Measurements from ENCODE around the gene FUT4. TPM values are rescaled to one million over a fixed set of nuclear protein-coding genes. Genes with fewer than 3 reads are reported as not detected.

The FUT4 gene
- total RNA-seq, 2 experiments from 2014 or later = 6.7 to 6.8 TPM

DNA sequence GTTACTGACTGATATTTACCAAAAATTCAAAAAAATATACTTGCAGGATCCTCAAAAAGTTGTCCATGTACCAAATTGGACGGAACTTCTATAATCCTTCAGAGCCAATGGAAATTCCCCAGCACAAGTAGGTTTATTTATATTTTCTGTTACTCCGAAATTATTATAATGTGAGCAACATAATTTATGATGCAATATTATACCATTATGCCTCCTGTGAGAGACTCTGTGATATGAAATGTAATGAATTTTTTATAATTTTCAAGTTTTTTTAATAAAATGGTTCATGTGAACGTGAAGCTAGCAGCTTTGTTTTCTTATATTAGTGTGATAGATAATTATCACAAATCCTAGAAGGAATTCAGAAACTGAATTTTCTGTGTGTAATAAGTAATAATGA, 41.7 kb downstream of the FUT4 start:
- POLR2A ChIA-PET = no interaction called here
- H3K27ac Mint-ChIP-seq = no peak overlapping the region
- H3K9me3 Mint-ChIP-seq = no peaks in the 10 kb centered on the region
- H3K4me3 Mint-ChIP-seq = no peak overlapping the region
- no peaks in the 10 kb centered on the region for H3K27me3 Mint-ChIP-seq
- H3K36me3 Mint-ChIP-seq = no peaks in the 10 kb centered on the region
- H3K4me1 Mint-ChIP-seq = peaks cover 2% of the 10 kb centered on the region
- no peak for ATAC-seq (ENCODE audit: low read depth)
- DNase-seq = no peak

DNA sequence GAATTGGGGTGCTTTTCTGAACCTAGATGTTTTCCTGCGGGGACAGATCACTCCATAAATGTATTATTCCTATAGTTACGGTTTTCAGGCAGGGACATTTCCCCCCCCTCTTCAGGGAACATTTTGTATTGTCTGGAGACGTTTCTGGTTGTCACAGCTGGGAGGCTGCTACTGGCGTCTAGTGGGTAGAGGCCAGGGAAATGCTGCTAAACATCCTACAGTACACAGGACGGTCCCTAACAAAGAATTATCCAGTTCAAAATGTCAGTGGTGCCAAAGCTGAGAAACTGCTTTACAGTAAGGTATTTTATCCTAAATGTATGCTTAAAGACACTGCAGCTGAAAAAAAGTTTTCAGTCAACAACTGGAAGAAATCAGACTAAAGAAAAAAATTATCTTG, 42.8 kb downstream of the FUT4 start:
- Mint-ChIP-seq H3K4me3 (no peak overlapping the region), H3K27ac (no peak overlapping the region), H3K4me1 (peaks cover 2% of the 10 kb centered on the region), H3K9me3 (no peaks in the 10 kb centered on the region), H3K27me3 (no peaks in the 10 kb centered on the region), H3K36me3 (no peaks in the 10 kb centered on the region)
- DNase-seq = no peak
- ATAC-seq (ENCODE audit: low read depth) = no peak
- POLR2A ChIA-PET = no interaction called here

DNA sequence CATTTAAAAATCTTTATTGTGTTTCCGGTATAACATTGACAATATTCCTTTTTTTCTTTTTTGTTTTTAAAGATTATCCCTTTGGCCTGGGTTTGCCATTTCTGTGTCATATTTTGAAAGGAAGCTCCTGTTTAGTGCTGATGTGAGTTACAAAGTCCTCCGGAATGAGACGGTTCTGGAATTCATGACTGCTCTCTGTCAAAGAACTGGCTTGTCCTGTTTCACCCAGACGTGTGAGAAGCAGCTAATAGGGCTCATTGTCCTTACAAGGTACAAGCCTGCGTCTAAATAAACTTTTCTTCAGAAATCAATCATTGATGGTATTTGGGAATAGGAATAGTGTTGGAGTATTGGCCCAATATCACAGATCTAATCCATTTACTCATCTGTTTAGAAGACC, 43.3 kb downstream of the FUT4 start:
- POLR2A ChIA-PET = no interaction called here

DNA sequence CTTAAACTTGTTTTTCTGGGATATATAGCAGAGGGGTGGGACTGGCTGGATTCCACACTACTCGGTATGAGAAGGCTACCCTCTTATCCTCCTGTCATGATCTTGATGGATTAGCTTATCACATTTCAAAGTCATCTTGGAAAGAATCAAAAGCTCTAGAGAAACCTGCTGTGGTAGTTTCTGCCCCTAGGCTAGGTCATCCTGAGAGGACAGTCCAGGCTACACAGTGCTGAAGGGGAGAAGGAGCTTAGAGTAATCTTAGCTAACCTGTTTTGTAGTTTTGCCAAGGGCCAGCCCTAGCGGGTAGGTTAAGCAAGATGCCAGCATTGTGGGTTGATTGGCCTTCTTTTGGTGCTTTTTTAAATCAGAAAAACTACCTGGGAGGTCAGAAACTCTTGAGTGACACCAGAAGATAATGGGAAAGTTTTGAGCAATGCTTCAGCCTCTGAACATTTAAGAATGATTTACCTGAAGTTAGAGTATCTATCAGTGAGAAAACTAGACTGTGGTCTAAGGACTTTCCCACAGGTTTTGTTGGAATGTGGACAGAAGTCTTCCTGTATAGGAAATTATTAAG, 44.7 kb downstream of the FUT4 start:
- POLR2A ChIA-PET = no interaction called here
- Mint-ChIP-seq H3K36me3 (no peaks in the 10 kb centered on the region), H3K4me1 (no peaks in the 10 kb centered on the region), H3K27me3 (no peaks in the 10 kb centered on the region), H3K4me3 (no peak overlapping the region), H3K9me3 (no peaks in the 10 kb centered on the region), H3K27ac (no peak overlapping the region)
- DNase-seq (no peak), ATAC-seq (ENCODE audit: low read depth) (no peak)

More for the DNA sequence above, 43.3 kb downstream of the FUT4 start:
- H3K4me1 Mint-ChIP-seq = no peaks in the 10 kb centered on the region
- H3K36me3 Mint-ChIP-seq = no peaks in the 10 kb centered on the region
- DNase-seq (no peak), ATAC-seq (ENCODE audit: low read depth) (no peak)
- H3K27me3 Mint-ChIP-seq = no peaks in the 10 kb centered on the region
- no peak overlapping the region for H3K27ac Mint-ChIP-seq
- no peak overlapping the region for H3K4me3 Mint-ChIP-seq
- no peaks in the 10 kb centered on the region for H3K9me3 Mint-ChIP-seq

DNA sequence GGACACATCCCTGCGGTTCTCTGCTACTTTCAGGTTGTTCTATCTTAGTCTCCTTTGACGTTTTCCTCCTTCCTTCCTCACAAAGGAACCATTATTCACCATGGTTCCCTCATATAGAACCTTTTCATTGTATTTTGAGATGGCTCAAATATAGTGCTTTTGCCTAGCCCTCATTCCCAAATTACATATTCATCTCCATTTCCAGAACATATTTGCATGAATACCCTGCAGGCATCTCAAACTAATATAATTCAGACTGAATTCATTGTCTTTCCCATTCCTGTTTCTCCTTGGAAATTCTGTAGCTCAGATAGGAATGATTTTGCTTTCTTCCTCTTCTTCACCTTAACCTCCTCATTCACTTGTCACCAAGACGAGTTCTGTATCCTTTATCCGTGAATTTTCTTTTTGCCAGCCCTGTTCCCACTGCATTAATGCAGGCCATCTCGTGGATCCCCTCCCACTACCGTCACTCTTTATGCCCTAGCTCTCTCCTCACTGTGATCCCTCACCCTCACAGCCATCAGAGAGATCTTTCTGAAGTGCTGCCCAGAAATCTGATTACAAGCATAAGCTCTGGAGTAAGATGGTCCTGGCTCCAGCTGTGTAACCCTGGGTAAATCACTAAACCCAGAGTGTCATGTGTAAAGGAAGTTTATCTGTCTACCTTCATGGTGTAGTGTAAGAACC, 46.8 kb downstream of the FUT4 start:
- H3K27ac Mint-ChIP-seq = no peak overlapping the region
- ATAC-seq (ENCODE audit: low read depth) = no peak
- no peaks in the 10 kb centered on the region for H3K4me1 Mint-ChIP-seq
- H3K27me3 Mint-ChIP-seq = no peaks in the 10 kb centered on the region
- H3K4me3 Mint-ChIP-seq = no peak overlapping the region
- H3K9me3 Mint-ChIP-seq = no peaks in the 10 kb centered on the region
- POLR2A ChIA-PET = no interaction called here
- DNase-seq = no peak
- no peaks in the 10 kb centered on the region for H3K36me3 Mint-ChIP-seq

DNA sequence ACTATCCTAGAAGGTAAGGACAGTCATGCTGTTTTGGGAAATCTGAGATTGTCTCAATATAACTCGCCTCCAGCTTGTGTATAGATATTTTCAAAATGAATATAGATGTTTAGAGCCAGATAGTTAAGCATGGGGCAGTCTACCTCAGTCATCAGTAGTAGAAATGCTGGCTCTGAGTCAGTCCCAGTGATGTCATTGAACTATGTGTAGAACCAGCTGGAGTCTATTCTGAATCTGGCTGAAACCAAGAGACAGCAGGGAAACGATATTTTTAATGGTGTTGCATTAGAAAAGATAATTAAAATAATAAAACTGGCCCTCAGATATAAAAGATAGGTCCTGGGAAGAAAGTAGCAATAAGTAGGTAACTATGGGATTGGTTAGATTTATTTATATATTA, 49.3 kb downstream of the FUT4 start:
- Mint-ChIP-seq H3K27me3 (no peaks in the 10 kb centered on the region), H3K36me3 (no peaks in the 10 kb centered on the region), H3K9me3 (no peaks in the 10 kb centered on the region), H3K4me3 (no peak overlapping the region), H3K27ac (no peak overlapping the region), H3K4me1 (no peaks in the 10 kb centered on the region)
- ATAC-seq (ENCODE audit: low read depth) = no peak
- DNase-seq = no peak
- POLR2A ChIA-PET = no interaction called here

DNA sequence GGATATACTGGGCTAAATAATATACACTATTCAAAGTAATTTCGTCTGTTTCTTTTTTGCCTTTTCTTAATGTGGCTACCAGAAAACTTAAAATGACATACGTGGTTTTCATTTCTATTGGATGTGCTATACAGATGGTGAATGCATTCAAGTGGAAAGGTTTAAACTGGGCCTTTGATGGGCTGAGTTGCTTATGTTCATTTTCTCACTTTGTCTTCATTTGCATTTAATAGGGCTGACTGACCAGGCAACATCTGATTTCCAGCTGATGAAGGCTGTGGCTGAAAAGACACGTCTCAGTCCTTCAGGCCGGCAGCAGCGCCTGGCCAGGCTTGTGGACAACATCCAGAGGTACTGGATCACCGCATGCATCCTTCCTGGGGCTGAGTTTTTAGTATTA, 51.4 kb downstream of the FUT4 start:
- DNase-seq (no peak), ATAC-seq (ENCODE audit: low read depth) (no peak)
- Mint-ChIP-seq H3K4me3 (no peak overlapping the region), H3K27me3 (no peaks in the 10 kb centered on the region), H3K27ac (no peak overlapping the region), H3K9me3 (peaks cover 2% of the 10 kb centered on the region), H3K4me1 (no peaks in the 10 kb centered on the region), H3K36me3 (no peaks in the 10 kb centered on the region)
- POLR2A ChIA-PET = no interaction called here

DNA sequence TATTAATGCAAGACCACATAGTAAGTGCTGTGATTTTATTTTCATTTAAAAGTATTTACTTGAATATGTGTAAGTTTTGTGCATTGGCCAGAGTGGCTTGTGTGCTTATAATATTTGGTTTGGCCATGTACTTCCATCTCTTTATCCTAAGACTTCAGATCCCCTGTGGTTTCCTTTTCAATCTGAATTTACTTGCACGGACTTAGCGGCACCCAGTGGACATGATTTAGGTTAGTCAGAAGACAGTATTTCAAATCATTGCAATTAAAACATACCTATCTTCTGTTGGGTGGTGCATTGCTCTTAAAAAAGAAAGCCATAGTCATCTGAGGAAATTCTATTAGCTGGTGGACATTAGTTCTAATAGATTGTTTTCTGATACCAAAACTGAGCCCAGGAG, 54.2 kb downstream of the FUT4 start:
- DNase-seq (no peak), ATAC-seq (ENCODE audit: low read depth) (no peak)
- no peaks in the 10 kb centered on the region for H3K4me1 Mint-ChIP-seq
- POLR2A ChIA-PET = no interaction called here
- H3K27me3 Mint-ChIP-seq = no peaks in the 10 kb centered on the region
- no peak overlapping the region for H3K4me3 Mint-ChIP-seq
- H3K36me3 Mint-ChIP-seq = peaks cover 1% of the 10 kb centered on the region
- peaks cover 4% of the 10 kb centered on the region for H3K9me3 Mint-ChIP-seq
- H3K27ac Mint-ChIP-seq = no peak overlapping the region

Other genes with a start within 250 kb of the FUT4 start
- gene IZUMO1R, start 239.3 kb upstream of the FUT4 start, total RNA-seq = not detected
- gene GPR83, start 142.5 kb upstream of the FUT4 start, total RNA-seq = under 1 TPM; 0.17 to 0.20 TPM
- 10 to 100 TPM; 40.8 to 41.1 TPM for gene MRE11, start 50.1 kb upstream of the FUT4 start, total RNA-seq
- gene ANKRD49, start 49.9 kb upstream of the FUT4 start, total RNA-seq = 10 to 100 TPM; 36.1 to 37.0 TPM
- not detected for gene C11orf97, start 31.5 kb upstream of the FUT4 start, total RNA-seq
- gene PIWIL4, start 23.4 kb downstream of the FUT4 start, total RNA-seq = 1 to 10 TPM; 1.1 to 1.5 TPM
- gene AMOTL1, start 224.4 kb downstream of the FUT4 start, total RNA-seq = 1 to 10 TPM; 4.4 to 4.8 TPM

All from activated naive CD8-positive, alpha-beta T cell treated with anti-CD3 and anti-CD28 coated beads, Interleukin-2, amount 10 ng/mL, durations not matched to agents 7 days and 5 days (primary cell).